GM12801 (cell line): Measurements from ENCODE around the gene LGR6.

ENCODE experiments used
- TF ChIP-seq, protein P1 (sequence below): IDR thresholded peaks from one replicate; pipeline ENCODE4 v1.5.1; 2011; ENCODE audit warnings: control low read depth; ENCODE audit not compliant: insufficient read length; ENCODE audit errors: extremely low read depth

LGR6 gene

DNA sequence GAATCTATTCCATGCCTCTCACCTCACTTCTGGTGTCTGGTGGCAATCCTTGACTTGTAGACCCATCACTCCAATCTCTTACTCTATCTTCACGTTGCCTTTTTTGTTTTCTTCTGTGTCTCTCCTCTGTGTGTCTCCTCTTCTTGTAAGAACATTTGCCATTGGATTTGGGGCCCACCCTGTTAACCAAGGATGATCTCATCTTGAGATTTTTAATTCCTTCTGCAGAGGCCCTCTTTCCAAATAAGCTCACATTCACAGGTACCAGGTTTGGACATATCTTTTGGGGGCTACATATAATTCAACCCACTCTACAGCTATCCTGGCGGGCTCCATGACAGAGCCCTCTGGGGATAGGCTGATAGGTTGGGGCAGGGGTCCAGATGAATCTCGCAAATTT lies 92.3 kb downstream of the LGR6 start:
- TF ChIP-seq, protein P1, sequence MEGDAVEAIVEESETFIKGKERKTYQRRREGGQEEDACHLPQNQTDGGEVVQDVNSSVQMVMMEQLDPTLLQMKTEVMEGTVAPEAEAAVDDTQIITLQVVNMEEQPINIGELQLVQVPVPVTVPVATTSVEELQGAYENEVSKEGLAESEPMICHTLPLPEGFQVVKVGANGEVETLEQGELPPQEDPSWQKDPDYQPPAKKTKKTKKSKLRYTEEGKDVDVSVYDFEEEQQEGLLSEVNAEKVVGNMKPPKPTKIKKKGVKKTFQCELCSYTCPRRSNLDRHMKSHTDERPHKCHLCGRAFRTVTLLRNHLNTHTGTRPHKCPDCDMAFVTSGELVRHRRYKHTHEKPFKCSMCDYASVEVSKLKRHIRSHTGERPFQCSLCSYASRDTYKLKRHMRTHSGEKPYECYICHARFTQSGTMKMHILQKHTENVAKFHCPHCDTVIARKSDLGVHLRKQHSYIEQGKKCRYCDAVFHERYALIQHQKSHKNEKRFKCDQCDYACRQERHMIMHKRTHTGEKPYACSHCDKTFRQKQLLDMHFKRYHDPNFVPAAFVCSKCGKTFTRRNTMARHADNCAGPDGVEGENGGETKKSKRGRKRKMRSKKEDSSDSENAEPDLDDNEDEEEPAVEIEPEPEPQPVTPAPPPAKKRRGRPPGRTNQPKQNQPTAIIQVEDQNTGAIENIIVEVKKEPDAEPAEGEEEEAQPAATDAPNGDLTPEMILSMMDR = no peak

DNA sequence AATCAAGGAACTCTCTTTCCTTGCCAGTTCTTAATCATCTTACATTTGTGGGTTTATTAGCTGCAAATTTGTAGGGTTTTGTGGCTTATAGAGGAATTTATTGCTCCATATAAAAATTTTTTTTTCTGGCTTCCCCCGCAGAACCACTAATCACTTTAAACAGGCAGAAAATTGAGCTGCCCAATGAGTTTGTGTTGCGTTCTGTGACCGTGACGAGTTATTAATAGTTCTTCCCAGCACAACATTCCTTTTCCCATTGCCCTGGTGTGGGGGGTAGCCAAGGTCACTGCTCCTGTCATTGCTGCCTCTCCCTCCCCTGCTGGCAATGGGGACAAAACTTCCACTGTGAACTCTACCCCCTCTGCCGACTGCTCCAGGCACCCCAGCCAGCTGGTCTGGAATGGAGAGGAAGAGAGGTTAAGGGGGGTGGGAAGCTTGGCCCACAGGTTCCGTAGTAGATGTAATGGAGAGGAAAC lies 93.1 kb downstream of the LGR6 start:
- TF ChIP-seq, protein P1 = no peak

DNA sequence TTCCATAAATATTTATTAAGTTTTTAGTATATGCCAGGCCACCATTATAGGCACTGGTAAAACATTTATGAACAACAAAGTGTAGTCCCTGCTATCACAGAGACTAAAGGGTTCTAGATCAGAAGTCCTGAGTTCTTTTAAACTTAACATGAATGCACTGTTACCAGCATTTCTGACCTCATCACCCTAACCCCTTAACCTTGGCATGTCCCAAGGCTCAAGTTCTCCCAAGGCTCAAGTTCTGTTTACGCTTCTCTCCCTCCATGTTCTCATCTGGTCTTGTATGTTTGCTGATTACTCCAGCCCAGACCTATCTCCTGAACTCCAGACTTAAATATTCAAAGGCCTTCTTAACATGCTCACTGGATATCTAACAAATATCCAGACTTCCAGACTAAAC lies 93.6 kb downstream of the LGR6 start:
- TF ChIP-seq, protein P1 = no peak

DNA sequence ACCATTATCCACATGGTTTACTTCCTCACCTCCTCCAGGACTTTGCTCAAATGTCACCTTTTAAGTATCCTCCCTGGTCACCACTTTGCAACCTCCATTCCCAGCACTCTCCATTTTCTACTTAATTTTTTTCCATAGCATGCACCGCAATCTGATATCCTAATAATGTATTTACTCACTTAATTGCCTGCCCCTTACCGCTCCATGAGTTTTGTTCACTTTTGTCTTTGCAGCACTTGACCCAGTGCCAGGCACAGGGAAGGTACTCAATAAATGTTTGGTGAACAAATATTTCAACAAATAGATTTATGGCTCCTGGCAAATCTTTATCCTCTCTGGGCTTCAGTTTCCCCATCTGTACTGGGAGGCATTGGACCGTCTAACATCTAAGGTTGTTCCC lies 94.6 kb downstream of the LGR6 start:
- TF ChIP-seq, protein P1 = no peak

DNA sequence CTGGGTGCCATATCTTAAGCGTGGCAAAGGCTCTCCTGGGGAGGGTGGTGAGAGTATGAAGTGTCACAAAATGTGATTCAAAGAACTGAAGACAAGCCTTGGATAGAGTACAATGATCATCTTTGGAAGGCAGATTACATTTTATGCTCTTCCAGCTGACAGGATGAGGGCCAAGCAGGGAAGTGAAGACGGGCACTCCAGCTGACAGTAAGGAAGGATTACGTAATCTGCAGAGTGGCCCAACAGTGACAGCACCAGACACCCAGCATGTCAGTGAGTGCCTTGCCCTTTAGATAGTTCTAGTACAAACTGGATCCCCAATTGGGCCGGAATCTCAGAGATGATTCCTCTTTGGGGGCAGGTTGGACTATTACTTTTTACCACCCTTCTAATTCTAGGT lies 95.4 kb downstream of the LGR6 start:
- TF ChIP-seq, protein P1 = no peak

DNA sequence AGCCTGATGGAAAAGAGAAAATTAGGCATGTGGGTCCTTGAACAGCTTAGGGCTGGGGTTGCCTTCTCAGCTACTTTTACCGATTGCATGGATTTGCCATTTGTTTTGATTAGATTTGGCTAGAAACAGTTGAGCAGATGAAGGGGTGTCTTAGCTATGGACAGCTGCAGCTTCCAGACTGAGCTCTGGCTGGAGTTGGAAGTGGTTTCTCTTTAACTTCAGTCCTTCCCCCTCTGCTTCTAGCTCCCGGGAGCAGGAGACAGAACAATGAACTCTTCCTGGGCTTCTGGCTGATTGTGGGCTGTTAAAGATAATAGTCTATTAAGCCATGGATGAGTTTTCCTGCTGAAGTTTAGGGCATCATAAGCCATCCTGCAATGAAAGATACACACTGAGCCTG lies 97.4 kb downstream of the LGR6 start:
- TF ChIP-seq, protein P1 = no peak

DNA sequence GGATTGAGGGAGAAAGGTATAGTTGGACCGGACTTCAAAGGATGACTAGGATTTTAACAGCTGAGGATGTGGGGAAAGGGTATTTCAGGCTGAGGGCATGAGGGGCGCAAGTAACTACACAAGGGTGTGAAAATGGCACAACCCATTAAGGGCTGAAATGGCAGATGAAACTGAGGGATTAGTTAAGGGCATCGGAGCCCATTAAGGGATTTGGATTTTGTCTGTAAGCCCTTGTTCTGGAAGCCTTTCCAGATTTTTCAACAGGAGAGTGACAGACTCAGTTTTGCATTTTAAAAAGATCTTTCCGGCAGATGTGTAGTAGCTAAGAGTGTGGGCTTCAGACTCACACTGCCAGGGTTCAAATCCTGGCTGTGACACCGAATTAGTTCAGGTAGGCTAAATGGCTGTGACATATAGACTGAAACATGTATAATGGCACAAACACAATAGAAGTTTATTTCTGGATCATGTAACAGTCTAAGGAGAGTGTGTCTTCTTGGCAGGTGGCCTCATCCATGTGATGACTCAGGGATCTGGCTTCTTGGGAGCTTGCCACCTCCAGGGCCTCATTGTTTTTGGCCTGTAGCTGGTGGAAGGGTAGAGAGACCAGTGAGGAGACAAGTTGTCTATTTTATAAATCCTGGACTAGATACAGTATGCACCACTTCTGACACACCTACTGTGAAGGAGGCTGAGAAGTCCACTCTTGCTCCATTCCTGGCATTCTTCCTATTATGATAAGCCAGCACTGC lies 98.5 kb downstream of the LGR6 start:
- TF ChIP-seq, protein P1 = no peak
